Muscle of leg (tissue), 11 donors: ENCODE data around the gene ANKRD53. TPM values are rescaled to one million over a fixed set of nuclear protein-coding genes. Genes with fewer than 3 reads are reported as not detected.

Experiments used
- DNase-seq: peaks from one replicate; pipeline ENCODE4 v3.0.0; 2013
- H3K27ac ChIP-seq: one replicate; pipeline ENCODE4 v1.5.1; 2013; ENCODE audit warnings: mild to moderate bottlenecking, low read length, control low read depth
- H3K27me3 ChIP-seq: one replicate; pipeline ENCODE4 v1.6.1; 2013; ENCODE audit warnings: low read length; ENCODE audit not compliant: control insufficient read depth, insufficient read depth
- H3K36me3 ChIP-seq: one replicate; pipeline ENCODE4 v1.6.1; 2013; ENCODE audit warnings: low read length; ENCODE audit not compliant: control insufficient read depth, insufficient read depth
- H3K4me1 ChIP-seq: one replicate; pipeline ENCODE4 v1.6.1; 2013; ENCODE audit warnings: low read length; ENCODE audit not compliant: control insufficient read depth, insufficient read depth
- H3K4me3 ChIP-seq: one replicate; pipeline ENCODE4 v1.5.1; 2013; ENCODE audit warnings: low read length, control low read depth
- H3K9me3 ChIP-seq: replicated peaks from 2 replicates; pipeline ENCODE4 v1.6.1; 2013; ENCODE audit warnings: low read depth, low read length; ENCODE audit not compliant: control insufficient read depth
- WGBS: methylation state at CpG from one replicate; pipeline ENCODE4 v1.1.5; 2013; ENCODE audit warnings: missing lambda C conversion rate; ENCODE audit not compliant: insufficient coverage; 5-methylcytosine and 5-hydroxymethylcytosine counted together
- polyA plus RNA-seq, 8 donors: library from polyadenylated mRNA; unstranded; fragments of 120-200 nt; gene quantifications; one replicate each; pipeline versions ENCODE4 v1.2.1 to v1.2.3, GENCODE V29; 2013; ENCODE audit warnings: inconsistent platforms in 1 of 8, low replicate concordance in 1 of 8; ENCODE audit not compliant: insufficient read length in 8 of 8, insufficient read depth in 1 of 8
- total RNA-seq: library from RNA; stranded (reverse); fragments of 120-200 nt; gene quantifications from one replicate; pipeline ENCODE4 v1.2.4, GENCODE V29; 2013

Gene ANKRD53
- total and polyA plus RNA-seq, 9 donors, result 0.72 to 2.0 (median 1.1) TPM

GRCh38 chr2:70944111-70944690 lies 34.2 kb upstream of the ANKRD53 start:
- H3K27ac ChIP-seq, result no peak overlapping the region
- H3K4me3 ChIP-seq, result no peak overlapping the region
- peaks cover 28% of the 10 kb centered on the region for H3K4me1 ChIP-seq
- DNase-seq, result no peak
- peaks cover 44% of the 10 kb centered on the region for H3K27me3 ChIP-seq
- H3K9me3 ChIP-seq, result no peaks in the 10 kb centered on the region
- WGBS, result 80% methylated on average over 3 of the region's 4 CpGs
- H3K36me3 ChIP-seq, result no peaks in the 10 kb centered on the region

GRCh38 chr2:70946832-70947442 lies 31.5 kb upstream of the ANKRD53 start:
- DNase-seq, result peak; percentile 67
- peaks cover 44% of the 10 kb centered on the region for H3K27me3 ChIP-seq
- WGBS, result 58% methylated on average over 2 of the region's 8 CpGs
- H3K36me3 ChIP-seq, result no peaks in the 10 kb centered on the region
- H3K27ac ChIP-seq, result no peak overlapping the region
- H3K9me3 ChIP-seq, result no peaks in the 10 kb centered on the region
- H3K4me1 ChIP-seq, result peaks cover 21% of the 10 kb centered on the region
- H3K4me3 ChIP-seq, result no peak overlapping the region

- no peaks in the 10 kb centered on the region for H3K9me3 ChIP-seq
- DNase-seq, result no peak
- no peak overlapping the region for H3K27ac ChIP-seq
- H3K36me3 ChIP-seq, result no peaks in the 10 kb centered on the region
- peaks cover 46% of the 10 kb centered on the region for H3K27me3 ChIP-seq
- 48% methylated on average over 11 of the region's 11 CpGs for WGBS
- H3K4me3 ChIP-seq, result no peak overlapping the region
- peaks cover 18% of the 10 kb centered on the region for H3K4me1 ChIP-seq
Observed at GRCh38 chr2:70947556-70948184, 30.8 kb upstream of the ANKRD53 start.

GRCh38 chr2:70948337-70949003 lies 30.0 kb upstream of the ANKRD53 start:
- no peaks in the 10 kb centered on the region for H3K36me3 ChIP-seq
- peak; percentile 82 for DNase-seq
- no peak overlapping the region for H3K4me3 ChIP-seq
- no peak overlapping the region for H3K27ac ChIP-seq
- H3K4me1 ChIP-seq, result peaks cover 10% of the 10 kb centered on the region
- no peaks in the 10 kb centered on the region for H3K9me3 ChIP-seq
- H3K27me3 ChIP-seq, result peaks cover 49% of the 10 kb centered on the region
- 3% methylated on average over 19 of the region's 27 CpGs for WGBS

- H3K27me3 ChIP-seq, result peaks cover 49% of the 10 kb centered on the region
- 61% methylated on average over 4 of the region's 11 CpGs for WGBS
Observed at GRCh38 chr2:70949086-70949485, 29.3 kb upstream of the ANKRD53 start.

GRCh38 chr2:70954886-70955285 lies 23.5 kb upstream of the ANKRD53 start:
- Histone ChIP-seq H3K36me3 (no peaks in the 10 kb centered on the region), H3K27ac (no peak overlapping the region), H3K9me3 (no peaks in the 10 kb centered on the region), H3K27me3 (peaks cover 42% of the 10 kb centered on the region), H3K4me3 (no peak overlapping the region), H3K4me1 (no peaks in the 10 kb centered on the region)
- WGBS, result 56% methylated on average over 3 of the region's 7 CpGs
- no peak for DNase-seq

More at GRCh38 chr2:70949086-70949485, 29.3 kb upstream of the ANKRD53 start:
- Histone ChIP-seq H3K4me3 (no peak overlapping the region), H3K9me3 (no peaks in the 10 kb centered on the region), H3K36me3 (no peaks in the 10 kb centered on the region), H3K27ac (no peak overlapping the region), H3K4me1 (peaks cover 8% of the 10 kb centered on the region)
- no peak for DNase-seq

GRCh38 chr2:70956141-70956540 lies 22.3 kb upstream of the ANKRD53 start:
- Histone ChIP-seq H3K27ac (no peak overlapping the region), H3K36me3 (no peaks in the 10 kb centered on the region), H3K4me3 (no peak overlapping the region), H3K4me1 (no peaks in the 10 kb centered on the region), H3K27me3 (peaks cover 39% of the 10 kb centered on the region), H3K9me3 (no peaks in the 10 kb centered on the region)
- no CpG with 5 or more reads among the region's 2 CpGs for WGBS
- no peak for DNase-seq

- Histone ChIP-seq H3K27ac (no peak overlapping the region), H3K36me3 (no peaks in the 10 kb centered on the region), H3K4me3 (no peak overlapping the region), H3K4me1 (no peaks in the 10 kb centered on the region), H3K27me3 (peaks cover 40% of the 10 kb centered on the region), H3K9me3 (no peaks in the 10 kb centered on the region)
- WGBS, result no CpG with 5 or more reads among the region's 6 CpGs
- no peak for DNase-seq
Observed at GRCh38 chr2:70957798-70958197, 20.6 kb upstream of the ANKRD53 start.

- Histone ChIP-seq H3K4me3 (no peak overlapping the region), H3K4me1 (no peaks in the 10 kb centered on the region), H3K36me3 (no peaks in the 10 kb centered on the region), H3K9me3 (no peaks in the 10 kb centered on the region), H3K27ac (no peak overlapping the region), H3K27me3 (peaks cover 46% of the 10 kb centered on the region)
- no peak for DNase-seq
- 86% methylated on average over 2 of the region's 6 CpGs for WGBS
Observed at GRCh38 chr2:70958759-70959158, 19.7 kb upstream of the ANKRD53 start.

- H3K36me3 ChIP-seq, result no peaks in the 10 kb centered on the region
- peaks cover 50% of the 10 kb centered on the region for H3K27me3 ChIP-seq
- H3K27ac ChIP-seq, result no peak overlapping the region
- H3K4me1 ChIP-seq, result no peaks in the 10 kb centered on the region
- H3K4me3 ChIP-seq, result no peak overlapping the region
- no peak for DNase-seq
- H3K9me3 ChIP-seq, result no peaks in the 10 kb centered on the region
- WGBS, result 83% methylated on average over 6 of the region's 9 CpGs
Observed at GRCh38 chr2:70959271-70959761, 19.1 kb upstream of the ANKRD53 start.
